Measurements from ENCODE around the gene PAFAH1B2.
"Not testable (repeated sequence)": the region's sequence is repeated elsewhere in the genome, so short reads cannot be mapped to it uniquely, and the experiment has no call there.

Gene PAFAH1B2

DNA sequence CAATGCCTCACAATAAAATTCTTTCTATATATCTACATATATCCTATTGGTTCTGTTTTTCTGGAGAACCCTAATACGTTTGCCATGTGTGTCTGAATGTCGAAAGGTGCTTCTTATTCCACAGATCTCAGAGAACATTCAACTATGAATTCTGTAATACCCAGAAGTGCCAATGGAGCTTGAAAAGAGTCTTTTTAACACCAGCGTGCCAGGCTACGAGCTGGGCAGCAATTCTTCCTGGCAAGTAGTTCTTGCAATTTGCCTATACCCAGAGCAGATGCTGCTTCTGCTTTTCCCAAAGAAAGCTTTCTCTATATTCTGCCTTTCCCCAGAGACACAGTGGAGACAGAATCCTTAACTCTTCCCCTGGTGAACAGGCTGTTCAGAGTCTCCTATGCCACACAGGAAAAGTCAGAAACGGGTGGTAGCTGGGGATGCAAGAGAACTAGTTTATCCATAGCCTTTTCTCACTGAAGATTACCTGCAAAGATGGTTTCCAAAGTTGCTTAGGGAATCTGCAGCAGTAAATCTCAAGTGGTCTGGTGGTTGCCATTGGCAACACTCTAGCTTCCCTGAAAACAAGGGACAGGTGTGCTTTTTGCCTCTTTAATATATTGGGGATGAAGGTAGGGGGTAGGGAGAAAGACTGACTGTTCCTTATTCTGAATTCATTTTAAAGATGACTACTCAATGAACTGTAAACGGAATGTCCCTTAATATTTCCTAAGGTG is 16.8 kb upstream of the PAFAH1B2 start:
- no peaks in the 10 kb centered on the region for H3K9me3 ChIP-seq
- no peaks in the 10 kb centered on the region for H3K27me3 ChIP-seq
- no peak overlapping the region for H3K4me2 ChIP-seq

DNA sequence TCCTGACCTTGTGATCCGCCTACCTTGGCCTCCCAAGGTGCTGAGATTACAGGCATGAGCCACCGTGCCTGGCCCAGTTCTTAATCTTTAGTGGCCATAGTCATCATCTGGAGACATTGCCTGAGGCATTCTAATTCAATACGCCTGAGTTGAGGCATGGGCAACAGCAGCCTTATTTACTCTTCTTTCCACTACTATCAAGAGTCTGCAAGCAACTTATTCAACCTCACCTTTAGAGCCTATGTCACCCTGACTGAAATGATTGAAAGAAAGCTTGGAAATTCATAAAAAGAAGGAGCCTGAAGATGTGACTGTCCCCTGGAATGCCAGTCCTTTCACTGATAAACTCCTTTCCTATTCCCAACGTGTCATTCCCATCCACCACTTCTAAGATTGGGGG is 15.8 kb upstream of the PAFAH1B2 start:
- Histone ChIP-seq H3K4me1 (no peaks in the 10 kb centered on the region), H3K4me3 (no peak overlapping the region), H3K36me3 (no peaks in the 10 kb centered on the region), H3K27ac (no peak overlapping the region), H3K4me2 (no peak overlapping the region), H3K9ac (no peak overlapping the region), H3K27me3 (no peaks in the 10 kb centered on the region), H3K9me3 (no peaks in the 10 kb centered on the region), H4K20me1 (no peaks in the 10 kb centered on the region)
- TF ChIP-seq Cebpa-rat (IDR thresholded peaks at IDR 0.05), result no peak

More for the DNA sequence above, 16.8 kb upstream of the PAFAH1B2 start:
- Histone ChIP-seq H3K4me1 (0 out of 2 replicates have a peak, but pooled peaks cover 4% of the 10 kb centered on the region), H4K20me1 (no peaks in the 10 kb centered on the region), H3K36me3 (no peaks in the 10 kb centered on the region), H3K27ac (no peak overlapping the region), H3K9ac (no peak overlapping the region), H3K4me3 (no peak overlapping the region)
- TF ChIP-seq Cebpa-rat (IDR thresholded peaks at IDR 0.05), result no peak

DNA sequence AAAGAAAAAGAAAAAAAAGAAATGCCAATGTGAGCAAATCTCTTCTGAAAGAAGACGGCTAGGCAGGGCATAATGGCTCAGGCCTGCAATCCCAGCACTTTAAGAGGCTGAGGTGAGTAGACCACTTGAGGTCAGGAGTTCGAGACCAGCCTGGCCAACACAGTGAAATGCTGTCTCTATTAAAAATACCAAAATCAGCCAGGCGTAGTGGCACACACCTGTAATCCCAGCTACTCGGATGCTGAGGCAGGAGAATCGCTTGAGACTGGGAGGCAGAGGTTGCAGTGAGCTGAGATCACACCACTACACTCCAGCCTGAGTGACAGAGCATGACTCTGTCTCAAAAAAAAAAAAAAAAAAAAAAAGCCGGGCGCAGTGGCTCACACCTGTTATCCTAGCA is 13.7 kb upstream of the PAFAH1B2 start:
- not testable (repeated sequence) for H3K36me3 ChIP-seq, H3K27me3 ChIP-seq, H3K4me2 ChIP-seq, H3K4me3 ChIP-seq, H4K20me1 ChIP-seq, H3K9me3 ChIP-seq, H3K4me1 ChIP-seq, H3K9ac ChIP-seq, H3K27ac ChIP-seq

- H4K20me1 ChIP-seq, result no peaks in the 10 kb centered on the region
- no peak overlapping the region for H3K27ac ChIP-seq
- no peak overlapping the region for H3K4me3 ChIP-seq
- H3K9me3 ChIP-seq, result no peaks in the 10 kb centered on the region
- no peaks in the 10 kb centered on the region for H3K27me3 ChIP-seq
- TF ChIP-seq Cebpa-rat (IDR thresholded peaks at IDR 0.05), result no peak
- no peak overlapping the region for H3K9ac ChIP-seq
- H3K36me3 ChIP-seq, result no peaks in the 10 kb centered on the region
- H3K4me2 ChIP-seq, result no peak overlapping the region
- H3K4me1 ChIP-seq, result no peaks in the 10 kb centered on the region
Observed at GRCh38 chr11:117130879-117131278, 13.2 kb upstream of the PAFAH1B2 start.

DNA sequence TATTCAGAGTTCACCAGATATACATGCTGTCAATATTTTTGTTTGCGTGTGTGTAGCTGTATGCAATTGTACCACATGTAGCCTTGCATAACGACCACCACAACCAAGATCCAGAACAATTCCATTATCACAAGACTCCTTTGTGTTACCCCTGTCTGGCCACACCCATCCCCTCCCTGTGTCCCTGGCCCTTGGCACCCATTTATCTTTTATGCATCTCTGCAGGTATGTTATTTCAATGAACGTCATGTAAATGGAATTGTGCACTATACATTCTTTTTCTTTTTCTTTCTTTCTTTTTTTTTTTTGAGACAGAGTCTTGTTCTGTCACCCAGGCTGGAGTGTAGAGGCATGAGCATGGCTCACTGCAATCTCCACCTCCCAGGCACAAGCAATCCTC is 9.7 kb upstream of the PAFAH1B2 start:
- no peak overlapping the region for H3K4me2 ChIP-seq
- H3K4me3 ChIP-seq, result no peak overlapping the region
- no peak overlapping the region for H3K9ac ChIP-seq
- TF ChIP-seq Cebpa-rat (IDR thresholded peaks at IDR 0.05), result no peak
- H3K27ac ChIP-seq, result no peak overlapping the region
- H3K9me3 ChIP-seq, result no peaks in the 10 kb centered on the region
- H3K36me3 ChIP-seq, result no peaks in the 10 kb centered on the region
- H4K20me1 ChIP-seq, result no peaks in the 10 kb centered on the region
- no peaks in the 10 kb centered on the region for H3K27me3 ChIP-seq
- H3K4me1 ChIP-seq, result no peaks in the 10 kb centered on the region

- not testable (repeated sequence) for H3K27me3 ChIP-seq, H4K20me1 ChIP-seq, H3K36me3 ChIP-seq, H3K27ac ChIP-seq, H3K4me3 ChIP-seq, H3K4me2 ChIP-seq, H3K9ac ChIP-seq, H3K9me3 ChIP-seq, H3K4me1 ChIP-seq
Observed at GRCh38 chr11:117134979-117135378, 9.1 kb upstream of the PAFAH1B2 start.

GRCh38 chr11:117137223-117138086 is 6.6 kb upstream of the PAFAH1B2 start:
- H3K4me2 ChIP-seq, H4K20me1 ChIP-seq, H3K4me1 ChIP-seq, H3K27me3 ChIP-seq, H3K9ac ChIP-seq, H3K4me3 ChIP-seq, H3K9me3 ChIP-seq, H3K36me3 ChIP-seq, H3K27ac ChIP-seq: not testable (repeated sequence)

- peaks cover 40% of the 10 kb centered on the region for H4K20me1 ChIP-seq
- no peak for TF ChIP-seq Cebpa-rat (IDR thresholded peaks at IDR 0.05)
- peak overlapping the region; percentile 89 for H3K4me3 ChIP-seq
- peak overlapping the region; percentile 85 for H3K27ac ChIP-seq
- H3K9me3 ChIP-seq, result no peaks in the 10 kb centered on the region
- H3K4me2 ChIP-seq, result peak overlapping the region; percentile 92
- peaks cover 23% of the 10 kb centered on the region for H3K36me3 ChIP-seq
- H3K9ac ChIP-seq, result peak overlapping the region; percentile 91
- H3K4me1 ChIP-seq, result peaks cover 30% of the 10 kb centered on the region
- no peaks in the 10 kb centered on the region for H3K27me3 ChIP-seq
Observed at GRCh38 chr11:117143390-117143789, 697 bp upstream of the PAFAH1B2 start.

DNA sequence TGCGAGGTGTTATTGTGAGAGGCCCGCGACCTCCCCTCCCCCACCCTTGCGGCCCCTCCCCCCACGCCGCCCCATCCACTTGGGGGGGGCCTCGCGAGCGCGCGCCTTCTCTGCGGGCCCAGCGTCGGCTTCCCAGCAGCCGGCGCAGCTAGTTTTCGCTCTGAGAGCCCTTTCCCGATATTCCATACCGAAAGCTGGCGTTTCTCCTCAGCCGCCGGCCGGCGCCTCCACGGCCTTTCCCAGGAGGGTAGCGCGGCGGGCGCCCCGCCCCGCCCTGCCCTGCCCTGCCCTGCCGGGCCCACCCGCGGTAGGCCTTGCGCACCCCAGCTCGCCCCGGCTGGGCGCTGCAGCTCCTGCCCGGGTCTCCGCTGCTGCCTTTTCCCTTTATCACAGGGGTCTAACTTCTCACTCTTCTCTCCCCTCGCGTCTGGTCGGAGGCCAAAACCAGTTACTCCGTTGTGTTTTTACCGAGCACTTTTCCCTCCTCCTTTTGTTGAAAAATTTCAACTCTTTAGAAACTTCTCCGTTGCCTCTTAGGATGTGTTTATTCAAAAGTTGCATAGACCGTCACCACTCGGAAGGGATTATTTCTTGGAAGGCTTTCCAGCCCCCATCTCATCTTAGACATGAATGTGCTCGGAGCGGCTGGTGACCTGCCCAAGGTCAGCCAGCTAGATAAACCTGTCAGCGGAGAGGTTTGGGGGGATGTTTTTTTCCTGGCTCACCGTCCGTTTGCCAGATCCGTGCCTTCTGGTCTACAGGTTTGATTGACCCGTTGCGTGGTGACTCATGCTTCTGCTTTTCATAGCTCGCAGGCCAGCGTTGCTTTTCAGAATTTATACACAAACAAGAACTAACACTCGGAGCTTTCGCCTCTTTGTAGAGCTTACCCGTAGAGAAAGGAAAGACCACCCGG is 648 bp downstream of the PAFAH1B2 start:
- Histone ChIP-seq H3K4me2 (peak overlapping the region; percentile 94), H4K20me1 (peaks cover 53% of the 10 kb centered on the region), H3K27ac (peak overlapping the region; percentile 85), H3K36me3 (peaks cover 31% of the 10 kb centered on the region), H3K9me3 (no peaks in the 10 kb centered on the region), H3K4me3 (peak overlapping the region; percentile 89), H3K27me3 (no peaks in the 10 kb centered on the region), H3K4me1 (peaks cover 30% of the 10 kb centered on the region), H3K9ac (peak overlapping the region; percentile 91)
- no peak for TF ChIP-seq Cebpa-rat (IDR thresholded peaks at IDR 0.05)

All from BLaER1 (cell line).